Fibroblast of skin of left quadriceps (primary cell): ENCODE results near the gene OVCH1.
"Not testable (repeated sequence)": the region's sequence is repeated elsewhere in the genome, so short reads cannot be mapped to it uniquely, and the experiment has no call there.

Experiments
- DNase-seq, 2 experiments: peaks; one replicate each; pipeline ENCODE4 v3.0.0-alpha.2; 2013; ENCODE audit warnings: low read depth in 2 of 2

The OVCH1 gene

GRCh38 chr12:29403991-29404390 lies 93.5 kb downstream of the OVCH1 start:
- DNase-seq = no peak

- no peak for DNase-seq
Measured at GRCh38 chr12:29402437-29402836, 95.0 kb downstream of the OVCH1 start.

- DNase-seq = no peak
Measured at GRCh38 chr12:29398495-29398894, 99.0 kb downstream of the OVCH1 start.

GRCh38 chr12:29396774-29397173 lies 100.7 kb downstream of the OVCH1 start:
- no peak for DNase-seq

- no peak for DNase-seq
Measured at GRCh38 chr12:29395356-29395755, 102.1 kb downstream of the OVCH1 start.

- not testable (repeated sequence) for DNase-seq
Measured at GRCh38 chr12:29390419-29390818, 107.1 kb downstream of the OVCH1 start.

- no peak for DNase-seq
Measured at GRCh38 chr12:29389295-29389919, 108.1 kb downstream of the OVCH1 start.

GRCh38 chr12:29386084-29386680 lies 111.3 kb downstream of the OVCH1 start:
- not testable (repeated sequence) for DNase-seq

- not testable (repeated sequence) for DNase-seq
Measured at GRCh38 chr12:29385194-29385593, 112.3 kb downstream of the OVCH1 start.

- DNase-seq = no peak
Measured at GRCh38 chr12:29382251-29382650, 115.2 kb downstream of the OVCH1 start.

GRCh38 chr12:29380536-29381523 lies 116.7 kb downstream of the OVCH1 start, which contains the start of gene ERGIC2:
TSS of gene ERGIC2 (minus strand) at chr12:29381172. CDS start at chr12:29371633, 9,539 bp downstream.
- DNase-seq = peak; percentile 98
